Limb (tissue), 2 donors: ENCODE data around the gene CCDC175.

ENCODE experiments used
- DNase-seq, 2 donors: peaks; one replicate each; pipeline ENCODE4 v3.0.0-alpha.2; 2016; ENCODE audit errors: extremely low spot score in 2 of 2

CCDC175 gene

DNA sequence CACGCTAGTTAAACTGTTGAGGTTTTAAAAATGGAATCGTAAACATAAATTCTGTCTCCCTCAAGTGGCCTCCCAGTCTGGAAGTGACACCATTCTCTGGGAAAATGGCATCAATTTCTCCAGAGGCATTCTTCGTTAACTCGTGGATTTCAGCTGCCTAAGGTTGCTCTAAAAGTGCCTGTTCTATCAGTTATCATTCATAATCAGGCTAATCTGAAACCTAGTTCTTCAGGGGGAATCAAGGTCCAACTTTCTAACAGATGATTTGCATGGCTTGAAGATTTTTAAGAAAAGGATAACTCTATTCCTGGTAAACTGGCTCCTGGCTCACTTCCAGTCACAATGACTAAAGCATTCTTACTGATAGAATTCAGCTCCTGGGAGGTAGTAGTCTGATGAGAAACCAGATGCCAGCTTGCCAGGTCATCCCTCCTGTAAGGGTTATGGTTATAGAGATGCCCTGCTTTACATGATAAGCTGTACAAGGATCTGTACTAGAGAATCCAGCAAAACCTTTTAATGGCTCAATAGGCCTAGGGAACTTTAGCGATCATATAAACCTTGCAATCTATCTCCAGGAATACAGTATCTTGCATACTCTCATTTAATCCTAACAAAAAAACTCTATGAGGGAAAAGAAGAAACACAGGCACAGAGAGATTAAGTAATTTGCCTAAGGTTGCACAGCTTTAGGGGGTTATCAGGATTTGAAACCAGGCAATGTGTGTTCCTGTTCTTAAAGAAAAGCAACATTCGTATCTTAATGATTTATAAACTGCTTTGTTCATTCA, 93.9 kb downstream of the CCDC175 start:
- DNase-seq = no peak

DNA sequence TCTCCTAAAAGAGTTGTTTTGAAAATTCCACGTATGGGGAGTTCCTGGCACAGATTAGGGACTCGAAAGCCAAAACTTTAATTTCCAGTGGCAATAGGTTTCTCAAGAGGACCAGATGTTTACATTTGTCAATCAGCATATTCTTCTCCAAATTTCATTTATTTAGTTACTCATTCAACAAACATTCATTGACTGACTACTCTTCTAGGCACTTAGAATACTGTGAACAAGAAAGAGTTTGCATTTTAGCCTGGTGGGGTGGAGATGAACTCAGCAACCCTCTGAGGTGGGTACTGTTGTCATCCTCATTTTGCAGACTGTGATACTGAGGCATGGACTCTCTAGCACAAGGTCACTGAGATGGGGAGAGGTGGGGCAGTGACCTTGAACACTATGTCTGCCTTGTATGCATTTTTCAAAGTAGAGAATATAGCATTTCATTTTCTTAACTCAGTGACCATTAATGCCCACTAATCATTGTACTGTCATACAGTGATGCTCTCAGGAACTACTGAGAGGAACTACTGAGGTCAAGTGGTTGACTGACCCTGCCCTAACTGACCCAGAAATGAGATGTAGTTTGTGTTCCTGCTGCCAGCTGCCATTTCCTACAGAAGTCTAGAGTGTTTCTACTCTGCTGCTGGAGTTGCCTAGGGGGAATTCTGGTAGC, 94.6 kb downstream of the CCDC175 start:
- no peak for DNase-seq

DNA sequence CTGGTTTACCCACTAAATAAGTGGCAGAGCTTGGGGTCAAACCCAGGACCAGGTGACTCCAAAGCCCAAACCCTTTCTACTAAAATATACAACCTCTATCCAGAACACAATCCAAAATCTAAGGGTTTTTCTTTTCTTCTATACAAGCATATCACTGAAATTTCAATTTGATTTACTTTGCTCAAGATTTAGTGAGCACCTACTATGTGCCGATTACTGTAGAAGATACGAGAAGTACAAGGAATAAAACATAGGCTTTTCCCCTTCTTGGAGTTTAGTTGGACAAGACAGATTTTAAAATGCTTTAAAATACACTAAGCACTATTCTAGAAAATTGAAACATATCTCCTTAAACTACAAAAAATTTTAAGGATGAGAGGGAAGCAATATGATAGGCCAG, 95.2 kb downstream of the CCDC175 start:
- DNase-seq = no peak

DNA sequence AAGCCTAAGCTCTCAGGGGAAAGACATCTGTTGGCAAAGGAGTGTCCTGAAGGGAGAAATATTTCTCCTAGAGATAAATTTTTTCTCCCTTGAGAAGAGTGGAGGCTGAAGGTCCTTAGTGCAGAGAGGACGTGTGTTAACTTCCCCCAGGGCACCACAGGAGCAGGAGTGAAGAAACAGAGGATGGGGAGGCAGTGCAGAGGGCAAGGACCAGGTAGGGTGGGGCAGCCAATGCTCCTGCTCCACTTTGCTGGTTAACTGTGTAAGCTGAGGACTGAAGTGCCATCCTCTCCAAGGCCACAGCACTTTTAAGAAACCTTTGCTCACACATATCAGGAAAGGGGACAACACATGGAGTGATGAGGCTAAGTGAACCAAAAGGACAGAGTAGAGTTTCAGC, 96.4 kb downstream of the CCDC175 start:
- DNase-seq = no peak

DNA sequence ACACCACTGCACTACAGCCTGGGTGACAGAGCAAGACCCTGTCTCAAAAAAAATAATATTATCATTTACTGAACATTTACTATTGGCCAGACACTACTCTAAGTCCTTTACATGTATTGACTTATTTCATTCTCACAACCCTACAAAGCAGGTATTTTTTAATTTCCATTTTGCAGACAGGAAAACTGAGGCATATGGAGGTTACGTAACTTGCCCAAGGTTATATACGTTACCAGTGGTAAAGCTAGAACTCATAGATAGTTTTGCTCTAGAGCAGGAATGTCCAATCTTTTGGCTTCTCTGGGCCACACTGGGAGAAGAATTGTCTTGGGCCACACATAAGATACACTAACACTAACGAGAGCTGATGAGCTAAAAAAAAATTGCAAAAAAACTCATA, 98.1 kb downstream of the CCDC175 start:
- DNase-seq = no peak

DNA sequence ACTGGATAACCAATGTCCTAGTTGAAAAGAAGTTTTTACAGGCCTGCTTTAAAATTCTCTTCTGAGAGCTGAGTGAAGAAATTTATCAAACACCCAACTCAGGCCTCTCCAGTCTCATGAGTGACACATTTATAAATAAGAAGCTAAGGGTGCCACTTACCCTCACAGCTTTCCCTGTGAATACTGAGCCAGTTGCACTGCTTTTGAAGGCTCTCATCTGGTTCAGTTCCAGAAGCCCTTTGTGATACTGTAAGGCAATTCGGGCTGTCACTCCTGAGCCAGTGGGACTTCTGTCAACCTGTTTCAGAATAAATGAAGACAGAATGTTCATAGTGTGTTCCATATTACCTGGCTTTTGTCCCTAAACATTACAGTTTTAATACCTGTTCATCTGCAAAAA, 100.9 kb downstream of the CCDC175 start:
- DNase-seq = no peak

DNA sequence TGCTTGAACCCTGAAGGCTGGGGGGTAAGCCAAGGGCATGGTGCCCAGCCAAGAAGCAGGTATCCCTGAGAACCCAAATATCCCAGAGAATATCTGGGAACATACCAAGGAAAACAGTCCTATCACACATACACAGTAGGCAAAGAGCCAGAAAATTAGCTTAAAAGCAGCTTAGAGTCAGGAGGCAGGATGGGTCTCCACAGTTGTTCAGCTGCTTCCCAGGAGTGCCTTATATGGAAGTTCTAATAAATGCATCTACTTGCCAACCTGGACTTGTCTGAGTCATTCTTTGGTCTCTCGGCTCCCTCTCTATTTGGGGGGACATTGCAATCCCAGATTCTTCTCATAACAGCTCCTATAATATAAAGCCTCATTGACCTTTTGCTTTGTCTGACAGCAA, 102.4 kb downstream of the CCDC175 start:
- DNase-seq = no peak

DNA sequence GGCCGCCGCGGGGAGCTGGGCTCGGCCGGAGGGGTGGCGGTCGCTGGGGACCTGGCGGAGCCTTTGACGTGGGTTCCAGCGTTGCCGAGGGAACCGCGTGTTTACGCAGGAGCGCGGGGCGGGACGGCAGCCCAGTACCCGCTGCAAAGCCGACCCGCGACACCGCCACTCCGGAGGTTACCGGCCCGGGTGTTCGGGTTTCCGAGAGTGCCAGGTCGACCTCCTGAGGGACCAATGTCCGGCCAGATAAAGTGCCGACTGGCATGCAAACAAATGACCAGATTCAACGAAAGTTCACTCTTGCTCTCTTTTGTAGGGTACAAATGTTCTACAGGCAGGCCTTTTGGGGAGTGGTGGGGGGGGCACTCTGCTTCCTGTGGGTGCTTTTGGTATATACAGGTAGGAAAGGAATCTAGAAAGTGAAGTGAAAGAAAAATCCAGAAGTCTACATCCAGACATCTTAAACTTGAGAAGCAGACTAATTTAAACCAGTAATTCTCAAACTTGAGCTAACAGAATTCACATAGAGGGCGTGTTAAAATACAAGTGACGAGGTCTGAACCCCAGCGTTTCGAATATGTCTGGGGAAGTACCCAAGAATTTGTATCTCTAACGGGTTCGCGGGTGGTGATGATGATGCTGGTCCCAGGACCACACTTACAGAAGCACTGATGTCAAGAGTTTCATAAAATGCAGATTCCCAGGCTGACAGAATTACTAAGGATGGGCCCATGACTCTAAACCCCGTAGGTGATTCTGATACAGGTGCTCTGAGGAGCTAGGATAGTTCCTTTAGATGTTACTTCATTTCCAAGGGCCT, 111.1 kb downstream of the CCDC175 start, which contains the start of gene GPR135:
Gene GPR135, minus strand, starts transcription at position 65 of the 820 bp plus-strand sequence. CDS start 154 bp downstream, outside the sequence.
- no peak for DNase-seq

DNA sequence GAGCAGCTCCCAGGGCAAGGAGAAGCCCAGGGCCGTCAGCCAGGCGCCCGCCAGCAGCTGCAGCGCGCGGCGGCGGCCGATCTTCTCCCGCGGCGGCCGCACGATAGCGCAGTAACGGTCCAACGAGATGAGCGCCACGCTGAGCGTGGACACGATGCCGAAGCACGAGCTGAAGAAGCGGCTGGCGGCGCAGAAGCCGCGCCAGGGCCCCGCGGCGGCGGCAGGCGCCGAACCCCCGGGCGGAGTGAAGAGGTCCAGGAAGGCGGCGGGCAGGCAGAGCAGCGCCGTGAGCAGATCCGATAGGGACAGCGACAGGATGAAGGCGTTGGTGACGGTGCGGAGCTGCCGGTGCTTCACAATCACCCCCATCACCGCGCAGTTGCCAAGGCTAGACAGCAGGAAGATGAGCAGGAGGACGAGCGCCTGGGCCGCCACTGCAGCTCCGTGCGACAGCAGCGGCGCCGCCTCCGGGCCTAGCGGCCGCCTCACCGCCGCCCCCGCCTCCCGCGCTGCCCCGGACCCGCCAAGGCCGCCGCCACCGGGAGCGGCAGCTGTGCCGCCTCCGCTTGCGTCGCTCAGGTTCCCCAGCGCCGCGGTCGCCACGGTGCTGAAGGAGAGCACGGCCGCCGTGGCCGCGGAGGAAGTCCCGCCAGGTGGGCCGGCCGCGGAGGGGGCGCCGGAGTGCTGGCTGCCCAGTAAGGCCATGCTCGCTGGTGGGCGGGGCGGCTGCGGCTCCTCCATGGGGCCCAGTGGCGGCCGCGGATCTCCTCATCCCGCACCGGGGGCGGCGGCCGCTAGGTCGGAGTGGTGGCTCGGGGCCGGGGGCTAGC, 111.9 kb downstream of the CCDC175 start:
- peak; percentile 49 to 83 for DNase-seq

DNA sequence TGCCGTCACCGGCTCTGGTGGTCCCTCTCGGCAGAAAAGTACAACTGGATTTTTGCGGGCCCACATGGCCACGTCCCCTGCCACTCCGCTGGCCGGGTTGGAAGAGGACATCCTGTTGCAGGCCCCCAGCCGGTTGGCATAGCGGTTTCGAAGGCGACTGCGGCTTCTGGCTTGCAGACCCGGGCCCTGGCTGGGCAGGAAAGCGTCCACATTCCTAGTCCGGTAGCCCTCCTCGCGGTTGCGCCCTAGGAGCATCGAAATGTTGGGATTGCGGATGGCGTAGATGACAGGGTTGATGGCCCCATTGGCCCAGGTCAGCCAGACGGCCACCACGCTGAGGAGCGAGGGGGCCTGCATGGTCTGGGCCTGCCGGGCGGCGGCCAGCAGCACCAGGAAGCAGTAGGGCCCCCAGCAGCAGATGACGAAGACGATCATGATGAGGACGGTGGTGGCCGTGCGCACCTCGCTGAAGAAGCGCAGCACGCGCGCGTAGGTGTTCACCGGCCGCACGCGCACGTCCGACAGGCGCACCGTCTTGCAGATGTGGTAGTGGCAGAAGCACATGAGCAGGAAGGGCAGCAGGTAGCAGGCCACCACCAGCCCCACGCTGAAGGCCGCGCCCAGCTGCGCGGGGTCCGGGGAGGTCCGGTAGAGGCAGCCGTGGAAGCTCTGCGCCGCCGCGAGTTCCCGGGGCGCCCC, 112.7 kb downstream of the CCDC175 start:
- DNase-seq = peak in 1 of 2 donors; percentile 50

DNA sequence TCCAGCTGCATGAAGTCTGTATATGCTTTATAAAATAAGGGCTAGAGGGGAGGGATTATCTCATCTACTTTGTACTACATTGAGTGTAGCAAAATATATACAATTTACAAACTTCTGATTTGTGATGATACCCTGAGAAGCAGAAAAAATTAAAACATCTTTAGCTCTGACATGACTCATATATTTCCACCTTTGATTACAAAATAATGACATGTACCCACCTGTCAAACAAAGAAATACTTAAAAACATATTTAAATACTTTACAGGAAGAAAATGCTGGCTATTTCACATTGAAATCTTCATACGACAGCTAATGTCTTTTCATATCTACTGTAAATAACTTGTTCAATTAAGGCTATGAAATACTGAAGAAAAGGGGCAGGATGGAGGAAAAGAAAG, 114.7 kb downstream of the CCDC175 start:
- DNase-seq = no peak

DNA sequence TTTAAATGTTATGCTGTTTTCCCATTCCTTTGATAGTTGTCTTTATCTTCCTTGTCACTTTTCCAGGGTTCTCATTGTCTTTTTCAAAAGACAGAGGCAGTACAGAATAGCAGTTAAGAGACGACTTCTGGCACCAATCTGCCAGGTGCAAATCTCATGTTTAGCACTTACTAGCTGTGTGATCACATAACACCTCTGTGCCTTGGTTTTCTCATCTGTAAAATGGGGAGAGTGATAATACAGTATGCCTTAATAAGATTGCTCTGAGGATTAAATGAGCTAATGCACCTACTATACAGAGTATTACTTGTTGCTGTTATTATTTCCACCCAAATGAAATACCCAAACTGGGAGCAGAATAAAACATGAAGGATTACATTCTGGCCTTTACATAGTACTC, 116.2 kb downstream of the CCDC175 start:
- DNase-seq = no peak

DNA sequence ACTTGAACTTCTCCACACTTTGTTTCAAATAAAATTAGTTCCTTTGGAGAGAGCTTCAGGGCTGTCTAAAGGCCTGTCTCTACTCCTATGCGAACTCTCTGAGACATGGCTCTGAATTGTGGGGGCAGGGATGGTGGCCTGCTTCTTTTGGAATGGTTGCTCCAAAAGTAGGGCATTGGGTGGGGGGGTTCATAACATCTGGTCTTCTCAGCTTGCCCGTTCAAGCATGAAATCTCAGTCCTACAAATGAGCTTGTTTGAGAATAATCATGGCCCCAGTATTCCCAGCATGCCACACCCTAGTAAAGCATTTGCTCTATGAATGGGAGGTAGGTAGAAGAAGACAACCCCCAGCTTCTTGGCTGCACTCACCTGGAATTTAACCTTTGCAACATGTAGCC, 118.1 kb downstream of the CCDC175 start:
- DNase-seq = no peak

DNA sequence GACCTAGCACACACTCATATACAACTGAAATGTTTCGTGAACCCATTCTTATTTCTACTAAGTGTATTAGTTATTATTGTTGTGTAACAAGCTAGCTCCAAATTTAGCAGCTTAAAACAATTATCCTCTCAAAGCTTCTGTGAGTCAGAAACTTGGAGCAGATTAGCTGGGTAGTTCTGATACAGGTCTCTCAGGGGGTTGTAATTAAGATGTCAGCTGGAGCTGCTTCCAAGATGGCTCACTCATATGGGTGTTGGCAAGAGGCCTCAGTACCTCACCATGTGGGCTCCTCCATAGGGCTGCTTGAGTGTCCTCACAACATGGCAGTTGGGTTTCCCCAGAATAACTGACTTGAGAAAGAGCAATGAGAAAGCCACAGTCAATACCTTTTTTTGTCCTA, 121.2 kb downstream of the CCDC175 start:
- DNase-seq = no peak
